HG02885 (cell line): ENCODE data around the gene IFI44L.

Experiments
- ATAC-seq: cut with Tn5 transposase; IDR thresholded peaks from one replicate; pipeline ENCODE4 v1.9.1; 2021; ENCODE audit warnings: mild to moderate bottlenecking; ENCODE audit not compliant: unreplicated experiment, poor library complexity

Gene IFI44L

GRCh38 chr1:78682496-78682895 is 62.2 kb downstream of the IFI44L start:
- no peak for ATAC-seq

GRCh38 chr1:78683079-78683478 is 62.8 kb downstream of the IFI44L start:
- no peak for ATAC-seq

GRCh38 chr1:78687315-78687714 is 67.1 kb downstream of the IFI44L start:
- no peak for ATAC-seq

- no peak for ATAC-seq
Observed at GRCh38 chr1:78687914-78688313, 67.7 kb downstream of the IFI44L start.

- ATAC-seq: no peak
Observed at GRCh38 chr1:78688697-78689096, 68.4 kb downstream of the IFI44L start.

- ATAC-seq: no peak
Observed at GRCh38 chr1:78690516-78690915, 70.3 kb downstream of the IFI44L start.

GRCh38 chr1:78691995-78692747 is 71.9 kb downstream of the IFI44L start:
- no peak for ATAC-seq
